Astrocyte (in vitro differentiated cells and primary cell): ENCODE measurements around the gene ADD3. TPM values are rescaled to one million over a fixed set of nuclear protein-coding genes. Genes with fewer than 3 reads are reported as not detected.

ENCODE experiments used
- DNase-seq: peaks from one replicate; pipeline ENCODE4 v3.0.0-alpha.2; 2010; ENCODE audit warnings: low read depth
- FAIRE-seq: peaks from 2 replicates; lab custom pipeline; 2011; peaks lifted over from hg19 to GRCh38; lab: Jason Lieb, UNC
- H2AFZ ChIP-seq: 2 replicates; pipeline ENCODE4 v1.6.0; 2012; ENCODE audit warnings: low read depth, low read length, inconsistent platforms
- H3K27ac ChIP-seq: 2 replicates; pipeline ENCODE4 v1.5.1; 2011; ENCODE audit warnings: low read depth, low read length, inconsistent platforms
- H3K27me3 ChIP-seq: 2 replicates; pipeline ENCODE4 v1.6.0; 2011; ENCODE audit warnings: low read length, inconsistent platforms; ENCODE audit not compliant: insufficient read depth
- H3K36me3 ChIP-seq: 2 replicates; pipeline ENCODE4 v1.5.1; 2011; ENCODE audit warnings: low read length, inconsistent platforms; ENCODE audit not compliant: insufficient read depth
- H3K4me1 ChIP-seq: 2 replicates; pipeline ENCODE4 v1.5.1; 2011; ENCODE audit warnings: low read length, inconsistent platforms; ENCODE audit not compliant: insufficient read depth
- H3K4me2 ChIP-seq: 2 replicates; pipeline ENCODE4 v1.6.0; 2012; ENCODE audit warnings: low read length, inconsistent platforms
- H3K4me3 ChIP-seq: 2 replicates; pipeline ENCODE4 v1.5.1; 2011; ENCODE audit warnings: low read depth, mild to moderate bottlenecking, low read length, inconsistent platforms; ENCODE audit not compliant: insufficient read depth
- H3K79me2 ChIP-seq: 2 replicates; pipeline ENCODE4 v1.6.0; 2012; ENCODE audit warnings: mild to moderate bottlenecking, low read length, inconsistent platforms; ENCODE audit not compliant: insufficient read depth
- H3K9ac ChIP-seq: 2 replicates; pipeline ENCODE4 v1.6.0; 2012; ENCODE audit warnings: mild to moderate bottlenecking, low read length, inconsistent platforms
- H3K9me3 ChIP-seq: 2 replicates; pipeline ENCODE4 v1.5.1; 2012; ENCODE audit warnings: low read depth, mild to moderate bottlenecking, low read length, inconsistent platforms; ENCODE audit not compliant: insufficient read depth
- H4K20me1 ChIP-seq: 2 replicates; pipeline ENCODE4 v1.6.0; 2012; ENCODE audit warnings: low read length, inconsistent platforms; ENCODE audit not compliant: insufficient read depth
- H3K27ac Mint-ChIP-seq: one replicate; pipeline ENCODE4 v1.8.0; 2021; ENCODE audit warnings: mild to moderate bottlenecking, mixed read lengths; ENCODE audit not compliant: unreplicated experiment
- H3K27me3 Mint-ChIP-seq: one replicate; pipeline ENCODE4 v1.8.0; 2021; ENCODE audit warnings: low read depth, mixed read lengths; ENCODE audit not compliant: unreplicated experiment
- H3K36me3 Mint-ChIP-seq: one replicate; pipeline ENCODE4 v1.8.0; 2021; ENCODE audit warnings: low read depth, mixed read lengths; ENCODE audit not compliant: unreplicated experiment
- H3K4me1 Mint-ChIP-seq: one replicate; pipeline ENCODE4 v1.8.0; 2021; ENCODE audit warnings: low read depth, mixed read lengths; ENCODE audit not compliant: unreplicated experiment
- H3K4me3 Mint-ChIP-seq: one replicate; pipeline ENCODE4 v1.8.0; 2021; ENCODE audit warnings: mild to moderate bottlenecking, moderate library complexity, mixed read lengths; ENCODE audit not compliant: unreplicated experiment
- H3K9me3 Mint-ChIP-seq: one replicate; pipeline ENCODE4 v1.8.0; 2021; ENCODE audit warnings: mild to moderate bottlenecking, mixed read lengths; ENCODE audit not compliant: unreplicated experiment
- CTCF ChIP-seq: IDR thresholded peaks from 2 replicates; pipeline ENCODE4 v1.5.1; 2011; ENCODE audit warnings: low read depth, mild to moderate bottlenecking, inconsistent platforms, low read length, moderate library complexity; ENCODE audit not compliant: insufficient read depth
- EZH2 ChIP-seq: IDR thresholded peaks from 2 replicates; pipeline ENCODE4 v1.6.1; 2012; ENCODE audit warnings: mild to moderate bottlenecking, low read length, inconsistent platforms; ENCODE audit not compliant: insufficient read depth
- total RNA-seq: library from RNA; stranded (reverse); gene quantifications from 2 replicates; pipeline ENCODE4 v1.2.1, GENCODE V29; 2021

ADD3 gene
- total RNA-seq, 1 donor from 2014 or later: 127 TPM

- Histone ChIP-seq H4K20me1 (no peaks in the 10 kb centered on the region), H3K9ac (peak overlapping the region; percentile 64), H3K27me3 (no peaks in the 10 kb centered on the region), H3K4me3 (no peak overlapping the region), H3K27ac (peak overlapping the region; percentile 87), H2AFZ (no peak overlapping the region), H3K36me3 (no peaks in the 10 kb centered on the region), H3K79me2 (no peaks in the 10 kb centered on the region), H3K4me1 (peaks cover 26% of the 10 kb centered on the region), H3K9me3 (no peaks in the 10 kb centered on the region), H3K4me2 (peak overlapping the region; percentile 63)
- DNase-seq (peak; percentile 84), FAIRE-seq (peak; percentile 66)
- peak overlapping the region; percentile 27 for H3K4me3 Mint-ChIP-seq
- H3K9me3 Mint-ChIP-seq: no peaks in the 10 kb centered on the region
- TF ChIP-seq CTCF (no peak), EZH2 (no peak)
- no peaks in the 10 kb centered on the region for H3K27me3 Mint-ChIP-seq
- peaks cover 27% of the 10 kb centered on the region for H3K4me1 Mint-ChIP-seq
- H3K27ac Mint-ChIP-seq: peak overlapping the region; percentile 94
- no peaks in the 10 kb centered on the region for H3K36me3 Mint-ChIP-seq
Observed at GRCh38 chr10:109992485-109992884, 15.3 kb upstream of the ADD3 start.

GRCh38 chr10:109993551-109994330 is 14.0 kb upstream of the ADD3 start:
- no peaks in the 10 kb centered on the region for H3K9me3 ChIP-seq
- H3K4me3 ChIP-seq: no peak overlapping the region
- H3K27me3 ChIP-seq: no peaks in the 10 kb centered on the region
- H3K4me1 Mint-ChIP-seq: peaks cover 21% of the 10 kb centered on the region
- TF ChIP-seq EZH2: no peak
- H3K27ac Mint-ChIP-seq: peak overlapping the region; percentile 87
- no peak overlapping the region for H3K4me2 ChIP-seq
- H4K20me1 ChIP-seq: no peaks in the 10 kb centered on the region
- peak; percentile 23 for FAIRE-seq
- H3K4me3 Mint-ChIP-seq: no peak overlapping the region
- no peak overlapping the region for H3K9ac ChIP-seq
- H3K4me1 ChIP-seq: peaks cover 14% of the 10 kb centered on the region
- no peak overlapping the region for H3K27ac ChIP-seq
- no peaks in the 10 kb centered on the region for H3K36me3 ChIP-seq
- peaks cover 2% of the 10 kb centered on the region for H3K36me3 Mint-ChIP-seq
- H3K9me3 Mint-ChIP-seq: no peaks in the 10 kb centered on the region
- no peaks in the 10 kb centered on the region for H3K79me2 ChIP-seq
- no peak overlapping the region for H2AFZ ChIP-seq
- H3K27me3 Mint-ChIP-seq: no peaks in the 10 kb centered on the region
- DNase-seq: peak; percentile 53

GRCh38 chr10:109994711-109995577 is 12.8 kb upstream of the ADD3 start:
- DNase-seq: no peak
- no peak for FAIRE-seq
- Histone ChIP-seq H3K36me3 (no peaks in the 10 kb centered on the region), H3K4me3 (no peak overlapping the region), H3K4me1 (peaks cover 14% of the 10 kb centered on the region), H3K27ac (no peak overlapping the region), H3K9me3 (no peaks in the 10 kb centered on the region), H3K79me2 (no peaks in the 10 kb centered on the region), H3K4me2 (no peak overlapping the region), H4K20me1 (no peaks in the 10 kb centered on the region), H3K27me3 (no peaks in the 10 kb centered on the region), H2AFZ (no peak overlapping the region), H3K9ac (no peak overlapping the region)
- Mint-ChIP-seq H3K9me3 (no peaks in the 10 kb centered on the region), H3K27me3 (no peaks in the 10 kb centered on the region), H3K27ac (no peak overlapping the region), H3K4me3 (no peak overlapping the region), H3K36me3 (peaks cover 4% of the 10 kb centered on the region), H3K4me1 (peaks cover 20% of the 10 kb centered on the region)
- TF ChIP-seq CTCF (no peak), EZH2 (no peak)
